ENCODE results near the gene MYH11.

DNA sequence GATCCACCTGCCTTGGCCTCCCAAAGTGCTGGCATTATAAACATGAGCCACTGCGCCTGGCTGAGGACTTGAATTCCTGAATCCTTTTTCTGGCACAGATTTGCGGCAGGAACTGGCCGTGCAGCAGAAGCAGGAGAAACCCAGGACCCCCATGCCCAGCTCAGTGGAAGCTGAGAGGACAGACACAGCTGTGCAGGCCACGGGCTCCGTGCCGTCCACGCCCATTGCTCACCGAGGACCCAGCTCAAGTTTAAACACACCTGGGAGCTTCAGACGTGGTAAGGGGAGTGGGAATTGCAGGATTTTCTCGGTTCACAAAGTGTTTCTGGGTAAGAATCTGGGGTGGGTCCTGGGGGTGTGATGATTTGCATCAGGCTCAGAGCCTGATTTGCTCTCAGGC lies 165.8 kb downstream of the MYH11 start:
- TF ChIP-seq, protein P1, sequence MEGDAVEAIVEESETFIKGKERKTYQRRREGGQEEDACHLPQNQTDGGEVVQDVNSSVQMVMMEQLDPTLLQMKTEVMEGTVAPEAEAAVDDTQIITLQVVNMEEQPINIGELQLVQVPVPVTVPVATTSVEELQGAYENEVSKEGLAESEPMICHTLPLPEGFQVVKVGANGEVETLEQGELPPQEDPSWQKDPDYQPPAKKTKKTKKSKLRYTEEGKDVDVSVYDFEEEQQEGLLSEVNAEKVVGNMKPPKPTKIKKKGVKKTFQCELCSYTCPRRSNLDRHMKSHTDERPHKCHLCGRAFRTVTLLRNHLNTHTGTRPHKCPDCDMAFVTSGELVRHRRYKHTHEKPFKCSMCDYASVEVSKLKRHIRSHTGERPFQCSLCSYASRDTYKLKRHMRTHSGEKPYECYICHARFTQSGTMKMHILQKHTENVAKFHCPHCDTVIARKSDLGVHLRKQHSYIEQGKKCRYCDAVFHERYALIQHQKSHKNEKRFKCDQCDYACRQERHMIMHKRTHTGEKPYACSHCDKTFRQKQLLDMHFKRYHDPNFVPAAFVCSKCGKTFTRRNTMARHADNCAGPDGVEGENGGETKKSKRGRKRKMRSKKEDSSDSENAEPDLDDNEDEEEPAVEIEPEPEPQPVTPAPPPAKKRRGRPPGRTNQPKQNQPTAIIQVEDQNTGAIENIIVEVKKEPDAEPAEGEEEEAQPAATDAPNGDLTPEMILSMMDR (IDR thresholded peaks at IDR 0.05; ENCODE audit: low read depth, low read length), result no peak
- TF ChIP-seq MYC (IDR thresholded peaks at IDR 0.05; ENCODE audit: low read depth, low read length) (no peak), POLR2A (IDR thresholded peaks at IDR 0.05; ENCODE audit: extremely low read depth, insufficient read length) (no peak)
